HCT116 (cell line): Measurements from ENCODE around the gene NOTCH1. TPM values are rescaled to one million over a fixed set of nuclear protein-coding genes. Genes with fewer than 3 reads are reported as not detected.

Experiments
- ATAC-seq: fragments of 200-7000 bp; cut with Tn5 transposase; 2 replicates; pipeline ENCODE4 v1.9.1; 2020; ENCODE audit warnings: mild to moderate bottlenecking, moderate library complexity
- BruUV-seq: library from RNA; stranded (reverse); fragments of 400-500 nt; replicated peaks from 2 replicates; lab custom pipeline; 2021; lab: Mats Ljungman, UMichigan
- CTCF ChIA-PET: fragments of 300-600 bp; sonication (Branson Sonifier 250); formaldehyde crosslinking; loops from one replicate; lab custom pipeline; 2021; ENCODE audit warnings: antibody characterized with exemption; lab: Charles Lee
- POLR2A ChIA-PET: fragments of 300-600, 350-600 bp; sonication (Branson Sonifier 250); formaldehyde crosslinking; loops from one replicate; lab custom pipeline; 2021; ENCODE audit warnings: antibody characterized with exemption; lab: Charles Lee
- RAD21 ChIA-PET, 2 experiments: fragments of 300-600 bp; sonication (Branson Sonifier 250); formaldehyde crosslinking; loops; one replicate each; lab custom pipeline; 2023; ENCODE audit warnings: low total read pairs in 2 of 2; ENCODE audit not compliant: uncharacterized antibody in 2 of 2, unreplicated experiment in 2 of 2, low non-redundant PET in 1 of 2; lab: Charles Lee
- DNase-seq: peaks from one replicate; pipeline ENCODE4 v3.0.0-alpha.2; 2010; ENCODE audit warnings: low read depth, low spot score
- H2AFZ ChIP-seq: fragments of 200-600 bp; shearing (Covaris generic), sonication (generic); 2 replicates; pipeline ENCODE4 v1.6.1; 2017; ENCODE audit warnings: low read depth, mixed run types, mixed read lengths, antibody characterized with exemption, low read length; ENCODE audit not compliant: poor library complexity, severe bottlenecking
- H3K27ac ChIP-seq: 2 replicates; pipeline ENCODE4 v1.5.1; 2012; ENCODE audit warnings: low read depth, low read length
- H3K27me3 ChIP-seq: fragments of 200-600 bp; sonication (generic); 2 replicates; pipeline ENCODE4 v1.6.1; 2016; ENCODE audit warnings: mixed run types, low read length, mixed read lengths; ENCODE audit not compliant: insufficient read depth
- H3K36me3 ChIP-seq, 2 experiments: fragments of 200-500 bp in 1 of 2; fragments of 200-600 bp in 1 of 2; sonication (Bioruptor generic) in 1 of 2; sonication (generic) in 1 of 2; 2 replicates each; pipeline versions ENCODE4 v1.5.1 to v1.6.1; 2014 to 2016; ENCODE audit warnings: low read length in 2 of 2, inconsistent platforms in 1 of 2, mixed read lengths in 1 of 2, mixed run types in 1 of 2; ENCODE audit not compliant: insufficient read depth in 2 of 2, control insufficient read depth in 1 of 2
- H3K4me1 ChIP-seq, 2 experiments: fragments of 200-600 bp in 1 of 2; sonication (generic) in 1 of 2; 2 replicates each; pipeline versions ENCODE4 v1.5.1 to v1.6.1; 2012 to 2017; ENCODE audit warnings: low read length in 2 of 2, inconsistent platforms in 1 of 2, mild to moderate bottlenecking in 1 of 2, mixed read lengths in 1 of 2, mixed run types in 1 of 2, moderate library complexity in 1 of 2; ENCODE audit not compliant: insufficient read depth in 2 of 2, control insufficient read depth in 1 of 2
- H3K4me2 ChIP-seq: fragments of 200-600 bp; sonication (generic); 2 replicates; pipeline ENCODE4 v1.6.1; 2017; ENCODE audit warnings: mixed run types, low read length, mixed read lengths
- H3K4me3 ChIP-seq, 2 experiments: fragments of 200-600 bp in 1 of 2; sonication (generic) in 1 of 2; replicated peaks in 1 of 2; 2 replicates each; pipeline ENCODE4 v1.5.1; 2011 to 2016; ENCODE audit warnings: low read length in 2 of 2, control low read depth in 1 of 2, low read depth in 1 of 2, mild to moderate bottlenecking in 1 of 2, mixed read lengths in 1 of 2, mixed run types in 1 of 2
- H3K79me2 ChIP-seq: fragments of 200-600 bp; sonication (generic); 2 replicates; pipeline ENCODE4 v1.6.1; 2017; ENCODE audit warnings: mild to moderate bottlenecking, mixed run types, low read length, moderate library complexity, mixed read lengths; ENCODE audit not compliant: insufficient read depth
- H3K9ac ChIP-seq: fragments of 200-600 bp; sonication (generic); 2 replicates; pipeline ENCODE4 v1.6.1; 2016; ENCODE audit warnings: low read length, mixed read lengths
- H3K9me2 ChIP-seq: fragments of 200-600 bp; sonication (generic), shearing (Covaris generic); 2 replicates; pipeline ENCODE4 v1.6.1; 2017; ENCODE audit warnings: mixed run types, mild to moderate bottlenecking, moderate library complexity; ENCODE audit not compliant: insufficient read depth
- H3K9me3 ChIP-seq, 2 experiments: fragments of 200-500 bp in 1 of 2; fragments of 200-600 bp in 1 of 2; sonication (Bioruptor generic) in 1 of 2; sonication (generic) in 1 of 2; 2 replicates each; pipeline ENCODE4 v1.6.1; 2014 to 2017; ENCODE audit warnings: low read length in 2 of 2, mixed read lengths in 2 of 2, inconsistent platforms in 1 of 2, low read depth in 1 of 2, mild to moderate bottlenecking in 1 of 2, mixed run types in 1 of 2, moderate library complexity in 1 of 2; ENCODE audit not compliant: control insufficient read depth in 1 of 2, insufficient read depth in 1 of 2
- H4K20me1 ChIP-seq: fragments of 200-600 bp; sonication (generic), shearing (Covaris generic); 2 replicates; pipeline ENCODE4 v1.6.1; 2017; ENCODE audit warnings: mixed run types, mild to moderate bottlenecking, moderate library complexity; ENCODE audit not compliant: insufficient read depth
- CBX3 ChIP-seq: IDR thresholded peaks from 2 replicates; pipeline ENCODE4 v1.6.1; 2012; ENCODE audit warnings: low read depth
- CEBPB ChIP-seq: IDR thresholded peaks from 2 replicates; pipeline ENCODE4 v1.6.1; 2012; ENCODE audit warnings: low read depth
- ELF1 ChIP-seq: IDR thresholded peaks from 2 replicates; pipeline ENCODE4 v1.6.1; 2012; ENCODE audit warnings: low read depth, borderline replicate concordance
- EZH2 ChIP-seq: fragments of 200-600 bp; sonication (generic); IDR thresholded peaks from 2 replicates; pipeline ENCODE4 v1.6.1; 2017; ENCODE audit warnings: antibody characterized with exemption, mixed run types
- EZH2phosphoT487 ChIP-seq: fragments of 200-600 bp; IDR thresholded peaks from 2 replicates; pipeline ENCODE4 v1.6.1; 2018; ENCODE audit warnings: antibody characterized with exemption, borderline replicate concordance
- FOSL1 ChIP-seq: IDR thresholded peaks from 2 replicates; pipeline ENCODE4 v1.6.1; 2012; ENCODE audit warnings: low read depth
- POLR2AphosphoS5 ChIP-seq: IDR thresholded peaks from 2 replicates; pipeline ENCODE4 v1.6.1; 2011; ENCODE audit warnings: mild to moderate bottlenecking, low read depth, low read length, moderate library complexity
- RAD21 ChIP-seq: IDR thresholded peaks from 2 replicates; pipeline ENCODE4 v1.6.1; 2012; ENCODE audit warnings: low read depth, mild to moderate bottlenecking
- SIN3A ChIP-seq: IDR thresholded peaks from 2 replicates; pipeline ENCODE4 v1.6.1; 2012; ENCODE audit warnings: low read depth
- SRF ChIP-seq: IDR thresholded peaks from 2 replicates; pipeline ENCODE4 v1.6.1; 2012; ENCODE audit warnings: low read depth
- TCF7L2 ChIP-seq: IDR thresholded peaks from 2 replicates; pipeline ENCODE4 v1.7.0; 2011; ENCODE audit warnings: borderline replicate concordance, inconsistent platforms; ENCODE audit not compliant: insufficient read depth, insufficient read length; ENCODE audit errors: extremely low read depth
- ZNF274 ChIP-seq: fragments of 200-500 bp; sonication (Bioruptor generic); IDR thresholded peaks from 2 replicates; pipeline ENCODE4 v1.6.1; 2014; ENCODE audit warnings: mild to moderate bottlenecking, low read depth, low read length, inconsistent platforms
- intact Hi-C: fragments of 100-400 bp; cut with micrococcal nuclease; formaldehyde crosslinking; loops from 2 replicates; pipeline ENCODE4 v1.10.0; 2022
- total RNA-seq: library from RNA; stranded (reverse); gene quantifications from one replicate; pipeline ENCODE4 v1.2.1, GENCODE V29; 2021; ENCODE audit not compliant: unreplicated experiment
- TF ChIP-seq, protein P1 (sequence below): IDR thresholded peaks from 2 replicates; pipeline ENCODE4 v1.6.1; 2012
- TF ChIP-seq, protein P2 (sequence below): IDR thresholded peaks from 2 replicates; pipeline ENCODE4 v1.6.1; 2012; ENCODE audit warnings: low read depth
- TF ChIP-seq, protein P3 (sequence below): IDR thresholded peaks from 2 replicates; pipeline ENCODE4 v1.6.1; 2011; ENCODE audit warnings: mild to moderate bottlenecking, low read length, moderate library complexity; ENCODE audit not compliant: insufficient replicate concordance; ENCODE audit errors: extremely low read depth

NOTCH1 gene
- total RNA-seq, 1 experiment from 2014 or later: 36.2 TPM

DNA sequence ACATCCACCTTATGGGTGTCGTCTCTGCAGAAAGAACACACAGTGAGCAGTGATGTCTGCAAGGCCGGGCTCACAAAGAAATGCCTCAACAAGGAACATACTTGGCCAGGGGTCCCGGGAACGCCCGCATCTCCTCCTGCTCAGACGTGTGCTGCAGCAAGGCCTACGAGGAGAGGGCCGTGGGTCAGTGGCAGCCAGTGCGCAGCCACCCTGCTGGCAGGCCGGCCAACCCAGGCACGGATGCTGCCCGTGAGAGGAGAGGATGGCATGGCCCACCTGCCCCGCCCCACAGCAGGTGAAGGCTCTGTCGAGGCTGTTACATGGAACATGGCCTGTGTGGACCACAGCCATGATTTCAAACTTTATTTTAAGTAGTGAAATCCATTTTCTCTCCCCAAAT lies 82.3 kb downstream of the NOTCH1 start (continued):
- TF ChIP-seq TCF7L2 (no peak), POLR2AphosphoS5 (no peak), EZH2 (no peak), RAD21 (no peak), SRF (no peak), ELF1 (no peak), SIN3A (no peak), CEBPB (no peak)
- TF ChIP-seq, protein P1, sequence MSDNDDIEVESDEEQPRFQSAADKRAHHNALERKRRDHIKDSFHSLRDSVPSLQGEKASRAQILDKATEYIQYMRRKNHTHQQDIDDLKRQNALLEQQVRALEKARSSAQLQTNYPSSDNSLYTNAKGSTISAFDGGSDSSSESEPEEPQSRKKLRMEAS: no peak

DNA sequence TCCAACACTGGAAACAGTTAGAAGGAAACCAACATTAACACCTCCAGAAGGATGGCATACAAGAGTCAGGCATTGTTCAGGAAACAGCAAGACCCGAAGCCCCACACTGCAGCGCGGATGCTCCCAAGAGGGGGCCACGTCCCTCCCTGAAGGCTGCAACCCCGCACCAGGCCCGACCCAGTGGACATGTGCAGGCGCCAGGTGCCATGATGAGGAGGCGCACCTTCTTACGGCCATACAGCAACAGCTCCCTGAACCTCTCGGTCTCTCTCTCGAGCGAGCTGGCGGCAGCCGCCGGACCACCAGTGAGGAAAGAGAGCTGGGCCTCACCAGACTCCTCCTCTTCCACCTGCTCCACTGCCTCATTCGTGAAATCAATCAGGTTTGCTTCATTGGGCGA lies 83.2 kb downstream of the NOTCH1 start:
- TF ChIP-seq ELF1 (no peak), CEBPB (no peak), FOSL1 (no peak), TCF7L2 (no peak), EZH2phosphoT487 (no peak), CBX3 (no peak), ZNF274 (no peak)
- TF ChIP-seq, protein P2, sequence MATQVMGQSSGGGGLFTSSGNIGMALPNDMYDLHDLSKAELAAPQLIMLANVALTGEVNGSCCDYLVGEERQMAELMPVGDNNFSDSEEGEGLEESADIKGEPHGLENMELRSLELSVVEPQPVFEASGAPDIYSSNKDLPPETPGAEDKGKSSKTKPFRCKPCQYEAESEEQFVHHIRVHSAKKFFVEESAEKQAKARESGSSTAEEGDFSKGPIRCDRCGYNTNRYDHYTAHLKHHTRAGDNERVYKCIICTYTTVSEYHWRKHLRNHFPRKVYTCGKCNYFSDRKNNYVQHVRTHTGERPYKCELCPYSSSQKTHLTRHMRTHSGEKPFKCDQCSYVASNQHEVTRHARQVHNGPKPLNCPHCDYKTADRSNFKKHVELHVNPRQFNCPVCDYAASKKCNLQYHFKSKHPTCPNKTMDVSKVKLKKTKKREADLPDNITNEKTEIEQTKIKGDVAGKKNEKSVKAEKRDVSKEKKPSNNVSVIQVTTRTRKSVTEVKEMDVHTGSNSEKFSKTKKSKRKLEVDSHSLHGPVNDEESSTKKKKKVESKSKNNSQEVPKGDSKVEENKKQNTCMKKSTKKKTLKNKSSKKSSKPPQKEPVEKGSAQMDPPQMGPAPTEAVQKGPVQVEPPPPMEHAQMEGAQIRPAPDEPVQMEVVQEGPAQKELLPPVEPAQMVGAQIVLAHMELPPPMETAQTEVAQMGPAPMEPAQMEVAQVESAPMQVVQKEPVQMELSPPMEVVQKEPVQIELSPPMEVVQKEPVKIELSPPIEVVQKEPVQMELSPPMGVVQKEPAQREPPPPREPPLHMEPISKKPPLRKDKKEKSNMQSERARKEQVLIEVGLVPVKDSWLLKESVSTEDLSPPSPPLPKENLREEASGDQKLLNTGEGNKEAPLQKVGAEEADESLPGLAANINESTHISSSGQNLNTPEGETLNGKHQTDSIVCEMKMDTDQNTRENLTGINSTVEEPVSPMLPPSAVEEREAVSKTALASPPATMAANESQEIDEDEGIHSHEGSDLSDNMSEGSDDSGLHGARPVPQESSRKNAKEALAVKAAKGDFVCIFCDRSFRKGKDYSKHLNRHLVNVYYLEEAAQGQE: no peak
- TF ChIP-seq, protein P3, sequence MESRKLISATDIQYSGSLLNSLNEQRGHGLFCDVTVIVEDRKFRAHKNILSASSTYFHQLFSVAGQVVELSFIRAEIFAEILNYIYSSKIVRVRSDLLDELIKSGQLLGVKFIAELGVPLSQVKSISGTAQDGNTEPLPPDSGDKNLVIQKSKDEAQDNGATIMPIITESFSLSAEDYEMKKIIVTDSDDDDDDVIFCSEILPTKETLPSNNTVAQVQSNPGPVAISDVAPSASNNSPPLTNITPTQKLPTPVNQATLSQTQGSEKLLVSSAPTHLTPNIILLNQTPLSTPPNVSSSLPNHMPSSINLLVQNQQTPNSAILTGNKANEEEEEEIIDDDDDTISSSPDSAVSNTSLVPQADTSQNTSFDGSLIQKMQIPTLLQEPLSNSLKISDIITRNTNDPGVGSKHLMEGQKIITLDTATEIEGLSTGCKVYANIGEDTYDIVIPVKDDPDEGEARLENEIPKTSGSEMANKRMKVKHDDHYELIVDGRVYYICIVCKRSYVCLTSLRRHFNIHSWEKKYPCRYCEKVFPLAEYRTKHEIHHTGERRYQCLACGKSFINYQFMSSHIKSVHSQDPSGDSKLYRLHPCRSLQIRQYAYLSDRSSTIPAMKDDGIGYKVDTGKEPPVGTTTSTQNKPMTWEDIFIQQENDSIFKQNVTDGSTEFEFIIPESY: no peak
- TF ChIP-seq, protein P1: no peak
- TF ChIP-seq, all 23 proteins: peak for 0
- no peak overlapping the region for H3K4me2 ChIP-seq
- intact Hi-C loops: no loop called here
- H3K36me3 ChIP-seq: peaks cover 61 to 73% of the 10 kb centered on the region in 2 experiments
- no TSS peak for BruUV-seq
- H3K9me3 ChIP-seq: no peaks in the 10 kb centered on the region
- no peaks in the 10 kb centered on the region for H3K27me3 ChIP-seq
- ChIA-PET CTCF (no interaction called here), POLR2A (no interaction called here), RAD21 (no interaction called here)
- no peak overlapping the region for H3K9ac ChIP-seq
- no peak overlapping the region for H3K27ac ChIP-seq
- ATAC-seq (no peak), DNase-seq (no peak)
- no peaks in the 10 kb centered on the region; the same call in 1 of the 2 replicates for H4K20me1 ChIP-seq
- H3K79me2 ChIP-seq: peaks cover 14% of the 10 kb centered on the region; the same call in 1 of the 2 replicates
- no peaks in the 10 kb centered on the region for H3K9me2 ChIP-seq
- no peaks in the 10 kb centered on the region for H3K4me1 ChIP-seq
- no peak overlapping the region for H2AFZ ChIP-seq
- H3K4me3 ChIP-seq: no peak overlapping the region
